Activated T-cell treated with anti-CD3 and anti-CD28 coated beads, Interleukin-2, amount 50 U/mL, for 72 hours (primary cell): ENCODE measurements around the gene USP47. TPM values are rescaled to one million over a fixed set of nuclear protein-coding genes. Genes with fewer than 3 reads are reported as not detected.

Source experiments
- ATAC-seq, 2 donors: fragments of 150-1000 bp; cut with Tn5 transposase; replicated peaks in 1 of 2; 2 replicates each; pipeline ENCODE4 v1.10.0; 2021; ENCODE audit warnings: moderate library complexity in 2 of 2, mild to moderate bottlenecking in 1 of 2
- DNase-seq, 2 donors: peaks; one replicate each; pipeline ENCODE4 v3.0.0; 2021 to 2022; ENCODE audit warnings: mixed read lengths in 1 of 2
- H3K27ac Mint-ChIP-seq: one replicate; pipeline ENCODE4 v1.8.0; 2022; ENCODE audit warnings: mild to moderate bottlenecking, moderate library complexity, mixed read lengths
- H3K27me3 Mint-ChIP-seq: one replicate; pipeline ENCODE4 v1.8.0; 2022; ENCODE audit warnings: low read depth, mixed read lengths
- H3K36me3 Mint-ChIP-seq, 2 donors: one replicate each; pipeline ENCODE4 v1.8.0; 2022; ENCODE audit warnings: mixed read lengths in 2 of 2, mild to moderate bottlenecking in 1 of 2; ENCODE audit not compliant: insufficient read depth in 2 of 2
- H3K4me1 Mint-ChIP-seq: one replicate; pipeline ENCODE4 v1.8.0; 2022; ENCODE audit warnings: low read depth, mixed read lengths
- H3K4me3 Mint-ChIP-seq, 2 donors: one replicate each; pipeline ENCODE4 v1.8.0; 2022; ENCODE audit warnings: mild to moderate bottlenecking in 2 of 2, mixed read lengths in 2 of 2, moderate library complexity in 2 of 2
- H3K9me3 Mint-ChIP-seq, 2 donors: one replicate each; pipeline ENCODE4 v1.8.0; 2022; ENCODE audit warnings: mixed read lengths in 2 of 2
- total RNA-seq, 2 donors: library from RNA; stranded (reverse); gene quantifications; one replicate each; pipeline ENCODE4 v1.2.3, GENCODE V29; 2022

USP47 gene
- total RNA-seq, 2 donors from 2014 or later: 75.8 to 85.6 TPM

- ATAC-seq (no peak), DNase-seq (no peak)
- Mint-ChIP-seq H3K27ac (peak overlapping the region; percentile 87), H3K27me3 (peaks cover 14% of the 10 kb centered on the region), H3K4me1 (no peaks in the 10 kb centered on the region), H3K4me3 (no peak overlapping the region), H3K9me3 (no peaks in the 10 kb centered on the region), H3K36me3 (no peaks in the 10 kb centered on the region)
Observed at GRCh38 chr11:11841116-11841722, 553 bp upstream of the USP47 start.

GRCh38 chr11:11842421-11843008 is 743 bp downstream of the USP47 start:
- Mint-ChIP-seq H3K4me3 (no peak overlapping the region), H3K27ac (no peak overlapping the region), H3K36me3 (no peaks in the 10 kb centered on the region), H3K9me3 (no peaks in the 10 kb centered on the region), H3K4me1 (peaks cover 9% of the 10 kb centered on the region), H3K27me3 (peaks cover 11% of the 10 kb centered on the region)
- peak; percentile 67 to 68 for ATAC-seq
- DNase-seq: peak; percentile 68 to 71

GRCh38 chr11:11843211-11843621 is 1.4 kb downstream of the USP47 start:
- DNase-seq: peak; percentile 13 to 22

GRCh38 chr11:11843642-11844041 is 1.9 kb downstream of the USP47 start:
- H3K27me3 Mint-ChIP-seq: peaks cover 6% of the 10 kb centered on the region
- H3K4me1 Mint-ChIP-seq: peaks cover 17% of the 10 kb centered on the region
- no peak overlapping the region for H3K4me3 Mint-ChIP-seq
- H3K36me3 Mint-ChIP-seq: no peaks in the 10 kb centered on the region
- DNase-seq: no peak
- no peaks in the 10 kb centered on the region for H3K9me3 Mint-ChIP-seq
- no peak overlapping the region for H3K27ac Mint-ChIP-seq
- no peak for ATAC-seq

More at GRCh38 chr11:11843211-11843621, 1.4 kb downstream of the USP47 start:
- Mint-ChIP-seq H3K27me3 (peaks cover 10% of the 10 kb centered on the region), H3K9me3 (no peaks in the 10 kb centered on the region), H3K36me3 (no peaks in the 10 kb centered on the region), H3K27ac (no peak overlapping the region), H3K4me1 (peaks cover 12% of the 10 kb centered on the region), H3K4me3 (no peak overlapping the region)
- peak; percentile 36 to 53 for ATAC-seq

- peak in 1 of 2 donors; percentile 21 for ATAC-seq
- no peak for DNase-seq
- no peak overlapping the region for H3K4me3 Mint-ChIP-seq
- H3K27ac Mint-ChIP-seq: no peak overlapping the region
- peaks cover 23% of the 10 kb centered on the region for H3K4me1 Mint-ChIP-seq
- H3K9me3 Mint-ChIP-seq: no peaks in the 10 kb centered on the region
- no peaks in the 10 kb centered on the region for H3K36me3 Mint-ChIP-seq
- no peaks in the 10 kb centered on the region for H3K27me3 Mint-ChIP-seq
Observed at GRCh38 chr11:11844272-11844671, 2.5 kb downstream of the USP47 start.

- Mint-ChIP-seq H3K4me1 (peaks cover 31% of the 10 kb centered on the region), H3K27ac (no peak overlapping the region), H3K9me3 (no peaks in the 10 kb centered on the region), H3K36me3 (no peaks in the 10 kb centered on the region), H3K27me3 (no peaks in the 10 kb centered on the region), H3K4me3 (no peak overlapping the region)
- no peak for DNase-seq
- ATAC-seq: no peak
Observed at GRCh38 chr11:11845071-11845470, 3.3 kb downstream of the USP47 start.

GRCh38 chr11:11845551-11845950 is 3.8 kb downstream of the USP47 start:
- DNase-seq (no peak), ATAC-seq (no peak)
- Mint-ChIP-seq H3K27ac (no peak overlapping the region), H3K27me3 (no peaks in the 10 kb centered on the region), H3K4me1 (peaks cover 36% of the 10 kb centered on the region), H3K9me3 (no peaks in the 10 kb centered on the region), H3K36me3 (no peaks in the 10 kb centered on the region), H3K4me3 (no peak overlapping the region)

- Mint-ChIP-seq H3K9me3 (no peaks in the 10 kb centered on the region), H3K27ac (peak overlapping the region; percentile 66), H3K4me1 (peaks cover 50% of the 10 kb centered on the region)
Observed at GRCh38 chr11:11847082-11847481, 5.3 kb downstream of the USP47 start.

GRCh38 chr11:11848891-11849746 is 7.3 kb downstream of the USP47 start:
- H3K4me3 Mint-ChIP-seq: peak overlapping the region; percentile 38 to 62
- ATAC-seq (peak; percentile 73 to 80), DNase-seq (peak; percentile 65)
- H3K4me1 Mint-ChIP-seq: peaks cover 69% of the 10 kb centered on the region
- peak overlapping the region; percentile 34 for H3K27ac Mint-ChIP-seq
- H3K36me3 Mint-ChIP-seq: no peaks in the 10 kb centered on the region
- H3K9me3 Mint-ChIP-seq: no peaks in the 10 kb centered on the region
- no peaks in the 10 kb centered on the region for H3K27me3 Mint-ChIP-seq

More at GRCh38 chr11:11847082-11847481, 5.3 kb downstream of the USP47 start:
- H3K36me3 Mint-ChIP-seq: no peaks in the 10 kb centered on the region
- DNase-seq (no peak), ATAC-seq (no peak)
- peak overlapping the region in 1 of 2 donors; percentile 59 for H3K4me3 Mint-ChIP-seq
- no peaks in the 10 kb centered on the region for H3K27me3 Mint-ChIP-seq

- Mint-ChIP-seq H3K4me1 (peaks cover 83% of the 10 kb centered on the region), H3K27ac (no peak overlapping the region), H3K9me3 (no peaks in the 10 kb centered on the region), H3K27me3 (no peaks in the 10 kb centered on the region), H3K36me3 (no peaks in the 10 kb centered on the region), H3K4me3 (peak overlapping the region; percentile 38 to 62)
- ATAC-seq: no peak
- no peak for DNase-seq
Observed at GRCh38 chr11:11850668-11851067, 8.9 kb downstream of the USP47 start.

- peaks cover 82% of the 10 kb centered on the region for H3K4me1 Mint-ChIP-seq
- DNase-seq (peak in 1 of 2 donors; percentile 25), ATAC-seq (peak; percentile 86 to 91)
- peak overlapping the region in 1 of 2 donors; percentile 56 for H3K4me3 Mint-ChIP-seq
- peak overlapping the region; percentile 48 for H3K27ac Mint-ChIP-seq
- no peaks in the 10 kb centered on the region for H3K27me3 Mint-ChIP-seq
- no peaks in the 10 kb centered on the region for H3K9me3 Mint-ChIP-seq
- H3K36me3 Mint-ChIP-seq: no peaks in the 10 kb centered on the region
Observed at GRCh38 chr11:11856638-11857037, 14.9 kb downstream of the USP47 start.

- peaks cover 75% of the 10 kb centered on the region for H3K4me1 Mint-ChIP-seq
- H3K4me3 Mint-ChIP-seq: peak overlapping the region in 1 of 2 donors; percentile 64
- H3K27ac Mint-ChIP-seq: no peak overlapping the region
- H3K36me3 Mint-ChIP-seq: no peaks in the 10 kb centered on the region
- DNase-seq (no peak), ATAC-seq (no peak)
- no peaks in the 10 kb centered on the region for H3K9me3 Mint-ChIP-seq
- no peaks in the 10 kb centered on the region for H3K27me3 Mint-ChIP-seq
Observed at GRCh38 chr11:11857769-11858168, 16.0 kb downstream of the USP47 start.

GRCh38 chr11:11858676-11859075 is 16.9 kb downstream of the USP47 start:
- Mint-ChIP-seq H3K4me3 (peak overlapping the region; percentile 5 to 39), H3K9me3 (no peaks in the 10 kb centered on the region), H3K36me3 (no peaks in the 10 kb centered on the region), H3K27ac (no peak overlapping the region), H3K27me3 (no peaks in the 10 kb centered on the region), H3K4me1 (peaks cover 71% of the 10 kb centered on the region)
- DNase-seq: no peak
- no peak for ATAC-seq
